Upper lobe of left lung (tissue), 4 donors: ENCODE data around the gene OBSCN.
"Not testable (repeated sequence)": the region's sequence is repeated elsewhere in the genome, so short reads cannot be mapped to it uniquely, and the experiment has no call there.

ENCODE experiments used
- EP300 ChIP-seq, 4 donors: sonication (generic); formaldehyde crosslinking; IDR thresholded peaks; one replicate each; pipeline ENCODE4 v1.5.1; 2017; ENCODE audit warnings: antibody characterized with exemption in 4 of 4, control low read depth in 2 of 4
- POLR2A ChIP-seq, 4 donors: fragments of 450-650 bp; IDR thresholded peaks; one replicate each; pipeline ENCODE4 v1.5.1; 2016 to 2017; ENCODE audit warnings: antibody characterized with exemption in 4 of 4, mild to moderate bottlenecking in 2 of 4
- POLR2AphosphoS5 ChIP-seq, 2 donors: sonication (generic); formaldehyde crosslinking; IDR thresholded peaks; one replicate each; pipeline ENCODE4 v1.5.1; 2017; ENCODE audit warnings: antibody characterized with exemption in 2 of 2
- TF ChIP-seq, protein P1 (sequence below), 6 experiments: fragments of 450-650 bp in 4 of 6; fragments of 200-600 bp in 2 of 6; sonication (generic) in 2 of 6; IDR thresholded peaks; one replicate each; pipeline ENCODE4 v1.5.1; 2016 to 2019; ENCODE audit warnings: antibody characterized with exemption in 6 of 6

DNA sequence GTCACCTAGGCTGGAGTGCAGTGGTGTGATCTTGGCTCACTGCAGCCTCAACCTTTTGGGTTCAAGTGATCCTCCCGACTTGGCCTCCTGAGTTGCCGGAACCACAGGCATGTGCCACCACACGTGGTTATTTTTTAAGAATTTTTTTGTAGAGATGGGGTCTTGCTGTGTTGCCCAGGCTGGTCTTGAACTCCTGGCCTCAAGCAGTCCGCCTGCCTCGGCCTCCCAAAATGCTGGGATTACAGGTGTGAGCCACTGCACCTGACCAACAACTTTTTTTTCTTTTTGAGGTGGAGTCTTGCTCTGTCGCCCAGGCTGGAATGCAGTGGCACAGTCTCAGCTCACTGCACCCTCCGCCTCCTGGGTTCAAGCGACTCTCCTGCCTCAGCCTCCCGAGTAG lies 13.3 kb downstream of the OBSCN start:
- TF ChIP-seq POLR2A, POLR2AphosphoS5, EP300 (IDR thresholded peaks at IDR 0.05): not testable (repeated sequence)
- TF ChIP-seq, protein P1, sequence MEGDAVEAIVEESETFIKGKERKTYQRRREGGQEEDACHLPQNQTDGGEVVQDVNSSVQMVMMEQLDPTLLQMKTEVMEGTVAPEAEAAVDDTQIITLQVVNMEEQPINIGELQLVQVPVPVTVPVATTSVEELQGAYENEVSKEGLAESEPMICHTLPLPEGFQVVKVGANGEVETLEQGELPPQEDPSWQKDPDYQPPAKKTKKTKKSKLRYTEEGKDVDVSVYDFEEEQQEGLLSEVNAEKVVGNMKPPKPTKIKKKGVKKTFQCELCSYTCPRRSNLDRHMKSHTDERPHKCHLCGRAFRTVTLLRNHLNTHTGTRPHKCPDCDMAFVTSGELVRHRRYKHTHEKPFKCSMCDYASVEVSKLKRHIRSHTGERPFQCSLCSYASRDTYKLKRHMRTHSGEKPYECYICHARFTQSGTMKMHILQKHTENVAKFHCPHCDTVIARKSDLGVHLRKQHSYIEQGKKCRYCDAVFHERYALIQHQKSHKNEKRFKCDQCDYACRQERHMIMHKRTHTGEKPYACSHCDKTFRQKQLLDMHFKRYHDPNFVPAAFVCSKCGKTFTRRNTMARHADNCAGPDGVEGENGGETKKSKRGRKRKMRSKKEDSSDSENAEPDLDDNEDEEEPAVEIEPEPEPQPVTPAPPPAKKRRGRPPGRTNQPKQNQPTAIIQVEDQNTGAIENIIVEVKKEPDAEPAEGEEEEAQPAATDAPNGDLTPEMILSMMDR (IDR thresholded peaks at IDR 0.05): not testable (repeated sequence)
